Hepatocyte (in vitro differentiated cells): ENCODE data around the gene STAB2. TPM values are rescaled to one million over a fixed set of nuclear protein-coding genes. Genes with fewer than 3 reads are reported as not detected.

Source experiments
- DNase-seq: peaks from one replicate; pipeline ENCODE4 v3.0.0-alpha.2; 2016; ENCODE audit warnings: low spot score
- H2AFZ ChIP-seq: fragments of 200-600 bp; sonication (generic); 2 replicates; pipeline ENCODE4 v1.6.0; 2016; ENCODE audit warnings: antibody characterized with exemption, mild to moderate bottlenecking
- H3K27ac ChIP-seq: fragments of 200-600 bp; sonication (generic); 2 replicates; pipeline ENCODE4 v1.5.1; 2016; ENCODE audit warnings: mild to moderate bottlenecking
- H3K27me3 ChIP-seq: fragments of 200-600 bp; sonication (generic); 2 replicates; pipeline ENCODE4 v1.6.1; 2016
- H3K36me3 ChIP-seq: fragments of 200-600 bp; sonication (generic); replicated peaks from 2 replicates; pipeline ENCODE4 v1.5.1; 2016; ENCODE audit warnings: low read depth; ENCODE audit not compliant: insufficient read depth
- H3K4me1 ChIP-seq: fragments of 200-600 bp; sonication (generic); 2 replicates; pipeline ENCODE4 v1.5.1; 2016; ENCODE audit warnings: mild to moderate bottlenecking, moderate library complexity; ENCODE audit not compliant: insufficient read depth
- H3K4me2 ChIP-seq: fragments of 200-600 bp; sonication (generic); 2 replicates; pipeline ENCODE4 v1.6.0; 2016
- H3K4me3 ChIP-seq: fragments of 200-600 bp; sonication (generic); 2 replicates; pipeline ENCODE4 v1.5.1; 2016; ENCODE audit warnings: mild to moderate bottlenecking
- H3K79me2 ChIP-seq: fragments of 200-600 bp; sonication (generic); 2 replicates; pipeline ENCODE4 v1.6.0; 2017; ENCODE audit warnings: mild to moderate bottlenecking
- H3K9me2 ChIP-seq: fragments of 200-600 bp; sonication (generic); replicated peaks from 2 replicates; pipeline ENCODE4 v1.6.0; 2017; ENCODE audit warnings: mild to moderate bottlenecking; ENCODE audit not compliant: insufficient read depth
- H3K9me3 ChIP-seq: fragments of 200-600 bp; sonication (generic); 2 replicates; pipeline ENCODE4 v1.5.1; 2016; ENCODE audit warnings: low read depth, mild to moderate bottlenecking
- H4K20me1 ChIP-seq: fragments of 200-600 bp; sonication (generic); 2 replicates; pipeline ENCODE4 v1.6.0; 2016; ENCODE audit warnings: mild to moderate bottlenecking; ENCODE audit not compliant: insufficient read depth, poor library complexity, severe bottlenecking
- EZH2 ChIP-seq: fragments of 200-600 bp; sonication (generic); IDR thresholded peaks from 2 replicates; pipeline ENCODE4 v1.6.1; 2016; ENCODE audit warnings: antibody characterized with exemption, mild to moderate bottlenecking, borderline replicate concordance
- EZH2phosphoT487 ChIP-seq: fragments of 200-600 bp; sonication (generic); IDR thresholded peaks from one replicate; pipeline ENCODE4 v1.6.1; 2018; ENCODE audit warnings: antibody characterized with exemption, mild to moderate bottlenecking, low read depth, moderate library complexity; ENCODE audit not compliant: unreplicated experiment, severe bottlenecking
- WGBS: methylation state at CpG from one replicate; pipeline ENCODE4 v1.1.6; 2016; ENCODE audit warnings: low lambda C conversion rate; ENCODE audit errors: missing lambda C conversion rate; 5-methylcytosine and 5-hydroxymethylcytosine counted together
- polyA plus RNA-seq: library from polyadenylated mRNA; unstranded; fragments of >200 nt; fragmentation: Nextera tagmentation; extraction: Ambion mirVana; gene quantifications from 2 replicates; pipeline ENCODE4 v1.2.1, GENCODE V29; 2016
- total RNA-seq: library from RNA; depleted of rRNA; stranded (reverse); fragments of >200 nt; gene quantifications from 2 replicates; pipeline ENCODE4 v1.2.3, GENCODE V29; 2014
- TF ChIP-seq, protein P1 (sequence below): fragments of 200-600 bp; sonication (generic); IDR thresholded peaks from 2 replicates; pipeline ENCODE4 v1.5.1; 2016; ENCODE audit warnings: antibody characterized with exemption, mild to moderate bottlenecking; ENCODE audit not compliant: poor library complexity

The STAB2 gene
- total RNA-seq, result 0.08 TPM in 1 of 2 replicates, not detected in the other
- 0.26 TPM in 1 of 2 replicates, not detected in the other for polyA plus RNA-seq

- H3K79me2 ChIP-seq, result no peaks in the 10 kb centered on the region
- 86% methylated on average over 9 of the region's 9 CpGs for WGBS
- H3K4me3 ChIP-seq, result no peak within 1 kb of the TSS
- no peak for DNase-seq
- no peaks in the 10 kb centered on the region for H3K27me3 ChIP-seq
- no peaks in the 10 kb centered on the region for H3K9me2 ChIP-seq
- H2AFZ ChIP-seq, result no peak within 1 kb of the TSS
- no peaks in the 10 kb centered on the region for H4K20me1 ChIP-seq
- H3K4me2 ChIP-seq, result no peak within 1 kb of the TSS
- no peaks in the 10 kb centered on the region for H3K9me3 ChIP-seq
- no peak for TF ChIP-seq EZH2phosphoT487
- H3K4me1 ChIP-seq, result no peaks in the 10 kb centered on the region
- H3K36me3 ChIP-seq, result no peaks in the 10 kb centered on the region
- H3K27ac ChIP-seq, result no peak within 1 kb of the TSS
Observed at GRCh38 chr12:103586791-103587370, at the start of gene STAB2. Gene STAB2, plus strand, starts transcription at chr12:103587273. Its CDS starts 204 bp downstream, at chr12:103587477.

DNA sequence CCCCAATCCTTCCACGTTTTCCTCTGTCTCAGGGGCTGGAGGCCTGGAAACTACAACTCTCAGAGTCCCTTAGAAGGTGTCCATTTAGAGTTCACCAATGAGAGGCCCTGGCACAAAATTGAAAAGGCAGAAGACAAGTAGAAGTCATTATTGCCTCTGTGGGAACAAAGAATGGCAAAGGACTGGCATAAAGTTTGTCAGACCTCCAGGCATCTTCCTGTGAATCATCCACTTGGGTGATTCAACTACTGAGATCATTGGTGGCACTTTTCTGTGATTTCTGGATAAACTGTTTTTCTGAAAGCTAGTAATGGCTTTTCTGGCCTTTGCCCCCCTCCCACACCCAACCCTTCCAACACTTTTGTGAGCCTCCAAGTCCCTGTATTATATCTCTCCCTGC lies 48.7 kb upstream of the STAB2 start:
- Histone ChIP-seq H3K4me1 (no peaks in the 10 kb centered on the region), H3K9me3 (no peaks in the 10 kb centered on the region), H3K27ac (no peak overlapping the region), H3K9me2 (no peaks in the 10 kb centered on the region), H3K27me3 (no peaks in the 10 kb centered on the region), H3K4me3 (no peak overlapping the region), H4K20me1 (no peaks in the 10 kb centered on the region), H3K36me3 (no peaks in the 10 kb centered on the region), H2AFZ (no peak overlapping the region), H3K79me2 (no peaks in the 10 kb centered on the region), H3K4me2 (no peak overlapping the region)
- DNase-seq, result no peak
- 67% methylated on average over 1 of the region's 1 CpG for WGBS
- TF ChIP-seq, protein P1, sequence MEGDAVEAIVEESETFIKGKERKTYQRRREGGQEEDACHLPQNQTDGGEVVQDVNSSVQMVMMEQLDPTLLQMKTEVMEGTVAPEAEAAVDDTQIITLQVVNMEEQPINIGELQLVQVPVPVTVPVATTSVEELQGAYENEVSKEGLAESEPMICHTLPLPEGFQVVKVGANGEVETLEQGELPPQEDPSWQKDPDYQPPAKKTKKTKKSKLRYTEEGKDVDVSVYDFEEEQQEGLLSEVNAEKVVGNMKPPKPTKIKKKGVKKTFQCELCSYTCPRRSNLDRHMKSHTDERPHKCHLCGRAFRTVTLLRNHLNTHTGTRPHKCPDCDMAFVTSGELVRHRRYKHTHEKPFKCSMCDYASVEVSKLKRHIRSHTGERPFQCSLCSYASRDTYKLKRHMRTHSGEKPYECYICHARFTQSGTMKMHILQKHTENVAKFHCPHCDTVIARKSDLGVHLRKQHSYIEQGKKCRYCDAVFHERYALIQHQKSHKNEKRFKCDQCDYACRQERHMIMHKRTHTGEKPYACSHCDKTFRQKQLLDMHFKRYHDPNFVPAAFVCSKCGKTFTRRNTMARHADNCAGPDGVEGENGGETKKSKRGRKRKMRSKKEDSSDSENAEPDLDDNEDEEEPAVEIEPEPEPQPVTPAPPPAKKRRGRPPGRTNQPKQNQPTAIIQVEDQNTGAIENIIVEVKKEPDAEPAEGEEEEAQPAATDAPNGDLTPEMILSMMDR, result no peak
- TF ChIP-seq EZH2 (no peak), EZH2phosphoT487 (no peak)

- Histone ChIP-seq H3K79me2 (no peaks in the 10 kb centered on the region), H3K9me3 (no peaks in the 10 kb centered on the region), H3K4me3 (no peak overlapping the region), H3K4me1 (no peaks in the 10 kb centered on the region), H2AFZ (no peak overlapping the region), H3K27ac (no peak overlapping the region), H3K27me3 (no peaks in the 10 kb centered on the region), H4K20me1 (no peaks in the 10 kb centered on the region), H3K4me2 (no peak overlapping the region), H3K36me3 (no peaks in the 10 kb centered on the region), H3K9me2 (no peaks in the 10 kb centered on the region)
- WGBS, result 90% methylated on average over 3 of the region's 3 CpGs
- TF ChIP-seq EZH2, result no peak
- TF ChIP-seq, protein P1, result no peak
- TF ChIP-seq EZH2phosphoT487, result no peak
- DNase-seq, result no peak
Observed at GRCh38 chr12:103540319-103540718, 46.8 kb upstream of the STAB2 start.

DNA sequence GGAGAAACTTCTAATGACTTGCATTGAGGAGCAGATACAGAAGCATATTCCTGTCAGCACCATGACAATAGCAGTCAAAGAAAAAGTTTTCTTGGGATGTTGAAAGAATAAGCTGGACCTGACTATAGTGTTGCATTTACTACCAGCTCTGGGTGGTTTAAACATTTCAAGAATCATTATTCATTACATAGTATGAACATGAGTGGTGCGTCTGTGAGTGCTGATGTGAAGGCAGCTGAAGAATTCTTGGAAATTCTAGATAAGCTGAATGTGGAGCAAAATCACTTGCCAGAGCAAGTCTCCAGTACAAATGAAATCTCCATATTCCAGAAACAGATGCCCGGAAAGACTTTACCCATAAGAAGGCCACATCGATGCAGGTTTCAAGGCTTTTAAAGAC lies 45.0 kb upstream of the STAB2 start:
- Histone ChIP-seq H3K79me2 (no peaks in the 10 kb centered on the region), H2AFZ (no peak overlapping the region), H3K27me3 (peaks cover 3% of the 10 kb centered on the region), H3K27ac (no peak overlapping the region), H3K9me3 (no peaks in the 10 kb centered on the region), H4K20me1 (no peaks in the 10 kb centered on the region), H3K4me3 (no peak overlapping the region), H3K9me2 (no peaks in the 10 kb centered on the region), H3K4me1 (no peaks in the 10 kb centered on the region), H3K4me2 (no peak overlapping the region), H3K36me3 (no peaks in the 10 kb centered on the region)
- DNase-seq, result no peak
- TF ChIP-seq EZH2 (no peak), EZH2phosphoT487 (no peak)
- TF ChIP-seq, protein P1, result no peak
- 90% methylated on average over 3 of the region's 3 CpGs for WGBS
